ENCODE results near the gene NOS3.
"Not testable (repeated sequence)": the region's sequence is repeated elsewhere in the genome, so short reads cannot be mapped to it uniquely, and the experiment has no call there.

The NOS3 gene

GRCh38 chr7:151040616-151041375, 50.0 kb downstream of the NOS3 start:
- DNase-seq, result no peak

- DNase-seq, result not testable (repeated sequence)
Measured at GRCh38 chr7:151043449-151043848, 52.6 kb downstream of the NOS3 start.

- no peak for DNase-seq
Measured at GRCh38 chr7:151043959-151044358, 53.1 kb downstream of the NOS3 start.

- DNase-seq, result no peak
Measured at GRCh38 chr7:151045262-151045661, 54.4 kb downstream of the NOS3 start.

- DNase-seq, result no peak
Measured at GRCh38 chr7:151045967-151046366, 55.1 kb downstream of the NOS3 start.

- DNase-seq, result no peak
Measured at GRCh38 chr7:151046603-151047573, 56.1 kb downstream of the NOS3 start.

GRCh38 chr7:151047976-151048815, 57.4 kb downstream of the NOS3 start, which contains the start of gene ASIC3:
Gene ASIC3 (plus strand): TSS chr7:151048531. CDS start chr7:151048886, 355 bp downstream.
- DNase-seq, result no peak

- DNase-seq, result no peak
Measured at GRCh38 chr7:151048911-151049463, 58.2 kb downstream of the NOS3 start.

- DNase-seq, result no peak
Measured at GRCh38 chr7:151051108-151051507, 60.3 kb downstream of the NOS3 start.

- DNase-seq, result no peak
Measured at GRCh38 chr7:151053096-151053495, 62.3 kb downstream of the NOS3 start.

GRCh38 chr7:151053751-151054150, 62.9 kb downstream of the NOS3 start:
- no peak for DNase-seq

GRCh38 chr7:151056283-151056665, 65.5 kb downstream of the NOS3 start:
- DNase-seq, result no peak

GRCh38 chr7:151056666-151057505, 66.1 kb downstream of the NOS3 start:
- no peak for DNase-seq

- no peak for DNase-seq
Measured at GRCh38 chr7:151057506-151057988, 66.7 kb downstream of the NOS3 start, which contains the start of gene CDK5. Gene CDK5 (minus strand): TSS chr7:151057897. CDS start chr7:151057848, 49 bp downstream.

- DNase-seq, result peak; percentile 99
Measured at GRCh38 chr7:151057989-151058780, 67.4 kb downstream of the NOS3 start.

GRCh38 chr7:151058781-151059366, 68.1 kb downstream of the NOS3 start:
- no peak for DNase-seq

GRCh38 chr7:151059367-151060112, 68.7 kb downstream of the NOS3 start, which contains the start of gene SLC4A2:
Gene SLC4A2 (plus strand): TSS chr7:151059589. CDS start chr7:151061988, 2,399 bp downstream.
- DNase-seq, result no peak

GRCh38 chr7:151060113-151060415, 69.2 kb downstream of the NOS3 start:
- DNase-seq, result no peak
